Common myeloid progenitor, CD34-positive (primary cell): ENCODE data around the gene WWC2.
"Not testable (repeated sequence)": the region's sequence is repeated elsewhere in the genome, so short reads cannot be mapped to it uniquely, and the experiment has no call there.

ENCODE experiments used
- CTCF ChIA-PET: fragments of 350-600 bp; sonication (Branson Sonifier 250); formaldehyde crosslinking; loops from one replicate; lab custom pipeline; 2021; ENCODE audit warnings: antibody characterized with exemption; lab: Charles Lee
- POLR2A ChIA-PET: fragments of 350-600 bp; sonication (Branson Sonifier 250); formaldehyde crosslinking; loops from one replicate; lab custom pipeline; 2021; ENCODE audit warnings: antibody characterized with exemption; lab: Charles Lee
- DNase-seq, 3 donors: peaks; one replicate each; pipeline versions ENCODE4 v3.0.0 to v3.0.0-alpha.2; 2013
- H3K27ac ChIP-seq, 2 experiments: 1 replicate in 1 of 2; 2 replicates in 1 of 2; pipeline ENCODE4 v1.7.0; 2013; ENCODE audit warnings: inconsistent platforms in 2 of 2, low read length in 2 of 2, mild to moderate bottlenecking in 2 of 2, low read depth in 1 of 2, moderate library complexity in 1 of 2; ENCODE audit not compliant: severe bottlenecking in 2 of 2, insufficient read depth in 1 of 2, poor library complexity in 1 of 2
- H3K27me3 ChIP-seq, 5 experiments: replicated peaks in 2 of 5; 1 replicate in 3 of 5; 2 replicates in 2 of 5; pipeline versions ENCODE4 v1.6.1 to v1.7.0; 2013; ENCODE audit warnings: low read length in 4 of 5, mild to moderate bottlenecking in 2 of 5, moderate library complexity in 2 of 5, inconsistent platforms in 1 of 5; ENCODE audit not compliant: insufficient read depth in 5 of 5, control insufficient read depth in 4 of 5
- H3K36me3 ChIP-seq, 4 experiments: 1 replicate in 2 of 4; 2 replicates in 2 of 4; pipeline versions ENCODE4 v1.6.1 to v1.7.0; 2013; ENCODE audit warnings: low read length in 3 of 4, control low read depth in 1 of 4, mild to moderate bottlenecking in 1 of 4; ENCODE audit not compliant: control insufficient read depth in 4 of 4, insufficient read depth in 4 of 4
- H3K4me1 ChIP-seq, 4 experiments: 1 replicate in 3 of 4; 2 replicates in 1 of 4; pipeline versions ENCODE4 v1.6.1 to v1.7.1; 2013; ENCODE audit warnings: low read length in 3 of 4, mild to moderate bottlenecking in 3 of 4, control low read depth in 1 of 4, inconsistent platforms in 1 of 4, moderate library complexity in 1 of 4; ENCODE audit not compliant: control insufficient read depth in 4 of 4, insufficient read depth in 4 of 4; ENCODE audit errors: control extremely low read depth in 1 of 4
- H3K4me3 ChIP-seq, 7 experiments: 1 replicate in 4 of 7; 2 replicates in 3 of 7; pipeline versions ENCODE4 v1.5.1 to v1.7.0; 2013; ENCODE audit warnings: mild to moderate bottlenecking in 7 of 7, low read length in 6 of 7, moderate library complexity in 6 of 7, inconsistent platforms in 2 of 7, low read depth in 2 of 7, control low read depth in 1 of 7; ENCODE audit not compliant: insufficient read depth in 4 of 7, control insufficient read depth in 1 of 7; ENCODE audit errors: extremely low read depth in 1 of 7
- H3K9me3 ChIP-seq, 5 experiments: 1 replicate in 4 of 5; 2 replicates in 1 of 5; pipeline versions ENCODE4 v1.6.1 to v1.7.1; 2013; ENCODE audit warnings: low read length in 4 of 5, mild to moderate bottlenecking in 2 of 5, inconsistent platforms in 1 of 5, low read depth in 1 of 5, moderate library complexity in 1 of 5; ENCODE audit not compliant: control insufficient read depth in 4 of 5, insufficient read depth in 2 of 5; ENCODE audit errors: control extremely low read depth in 1 of 5
- WGBS: methylation state at CpG from one replicate; pipeline ENCODE4 v1.1.5; 2013; ENCODE audit not compliant: insufficient coverage; 5-methylcytosine and 5-hydroxymethylcytosine counted together

The WWC2 gene

GRCh38 chr4:183145773-183146172 lies 46.7 kb downstream of the WWC2 start:
- H3K9me3 ChIP-seq, result no peaks in the 10 kb centered on the region
- H3K4me1 ChIP-seq, result peaks cover 0 to 27% (median 16%) of the 10 kb centered on the region in 4 experiments
- ChIA-PET CTCF (interaction anchor here (1.1 kb wide), 1 partner anchor 71 kb away, joined by 3 read pairs; no protein-coding TSS in a partner anchor), POLR2A (no interaction called here)
- H3K27me3 ChIP-seq, result no peaks in the 10 kb centered on the region
- no peak overlapping the region for H3K27ac ChIP-seq
- H3K36me3 ChIP-seq, result no peaks in the 10 kb centered on the region
- H3K4me3 ChIP-seq, result no peak overlapping the region
- no peak for DNase-seq
- WGBS, result 100% methylated on average over 1 of the region's 2 CpGs

GRCh38 chr4:183146478-183146877 lies 47.4 kb downstream of the WWC2 start:
- no peaks in the 10 kb centered on the region for H3K9me3 ChIP-seq
- ChIA-PET POLR2A (no interaction called here), CTCF (interaction anchor here (0.7 to 1.4 kb wide), 3 partner anchors 102 to 208 kb away, joined by 3 to 4 read pairs (median 3); no protein-coding TSS in a partner anchor)
- no peak overlapping the region for H3K27ac ChIP-seq
- DNase-seq, result no peak
- H3K4me1 ChIP-seq, result peaks cover 0 to 27% (median 16%) of the 10 kb centered on the region in 4 experiments
- no peak overlapping the region for H3K4me3 ChIP-seq
- H3K27me3 ChIP-seq, result no peaks in the 10 kb centered on the region
- 80% methylated on average over 4 of the region's 4 CpGs for WGBS
- H3K36me3 ChIP-seq, result no peaks in the 10 kb centered on the region

- DNase-seq, result no peak
- CTCF ChIA-PET, result interaction anchor here (1.0 to 1.7 kb wide), 3 partner anchors 42 to 209 kb away, joined by 3 to 4 read pairs (median 3); no protein-coding TSS in a partner anchor
Measured at GRCh38 chr4:183147196-183147595, 48.1 kb downstream of the WWC2 start.

GRCh38 chr4:183147983-183148382 lies 48.9 kb downstream of the WWC2 start:
- Histone ChIP-seq H3K36me3 (no peaks in the 10 kb centered on the region), H3K4me1 (peaks cover 0 to 15% (median 5%) of the 10 kb centered on the region in 4 experiments), H3K27ac (no peak overlapping the region), H3K27me3 (no peaks in the 10 kb centered on the region), H3K9me3 (no peaks in the 10 kb centered on the region), H3K4me3 (no peak overlapping the region)
- no peak for DNase-seq
- 100% methylated on average over 2 of the region's 4 CpGs for WGBS
- ChIA-PET CTCF (interaction anchor here (1.0 to 1.7 kb wide), 2 partner anchors 12 to 43 kb away, joined by 3 read pairs; no protein-coding TSS in a partner anchor), POLR2A (interaction anchor here (0.6 kb wide), 1 partner anchor 25 kb away, joined by 3 read pairs; no protein-coding TSS in a partner anchor)

More at GRCh38 chr4:183147196-183147595, 48.1 kb downstream of the WWC2 start:
- Histone ChIP-seq H3K4me1 (peaks cover 0 to 22% (median 12%) of the 10 kb centered on the region in 4 experiments), H3K36me3 (no peaks in the 10 kb centered on the region), H3K27ac (no peak overlapping the region), H3K4me3 (no peak overlapping the region), H3K27me3 (no peaks in the 10 kb centered on the region), H3K9me3 (no peaks in the 10 kb centered on the region)
- no CpG with 5 or more reads among the region's 3 CpGs for WGBS
- POLR2A ChIA-PET, result interaction anchor here (0.6 kb wide), 1 partner anchor 26 kb away, joined by 3 read pairs; no protein-coding TSS in a partner anchor

- Histone ChIP-seq H3K27ac (no peak overlapping the region), H3K27me3 (no peaks in the 10 kb centered on the region), H3K4me3 (no peak overlapping the region), H3K4me1 (peaks cover 0 to 6% (median 1%) of the 10 kb centered on the region in 4 experiments), H3K36me3 (no peaks in the 10 kb centered on the region), H3K9me3 (no peaks in the 10 kb centered on the region)
- DNase-seq, result no peak
- CTCF ChIA-PET, result no interaction called here
- POLR2A ChIA-PET, result interaction anchor here (0.6 kb wide), 1 partner anchor 254 kb away, joined by 4 read pairs; no protein-coding TSS in a partner anchor
- 93% methylated on average over 3 of the region's 5 CpGs for WGBS
Measured at GRCh38 chr4:183149616-183150539, 50.8 kb downstream of the WWC2 start.

- WGBS, result no CpG with 5 or more reads among the region's 5 CpGs
- H3K36me3 ChIP-seq, H3K4me1 ChIP-seq, H3K4me3 ChIP-seq, H3K9me3 ChIP-seq, CTCF ChIA-PET, POLR2A ChIA-PET, H3K27ac ChIP-seq, DNase-seq, H3K27me3 ChIP-seq: not testable (repeated sequence)
Measured at GRCh38 chr4:183150664-183151063, 51.6 kb downstream of the WWC2 start.
